ENCODE results near the gene TMEM31.

GRCh38 chrX:103734125-103734760 lies 23.5 kb downstream of the TMEM31 start:
- TF ChIP-seq CTCF (IDR thresholded peaks at IDR 0.05) (no peak), POLR2AphosphoS5 (IDR thresholded peaks at IDR 0.05; ENCODE audit: low read depth, low read length) (no peak), JUND (IDR thresholded peaks at IDR 0.05) (no peak), YY1 (IDR thresholded peaks at IDR 0.05; ENCODE audit: low read depth) (no peak)
